ENCODE measurements around the gene ADGRV1. TPM values are rescaled to one million over a fixed set of nuclear protein-coding genes. Genes with fewer than 3 reads are reported as not detected.

The ADGRV1 gene
- total RNA-seq, 5 donors from 2014 or later (not counting 1 experiment from before 2014, with no cell fraction given): 0.68 to 1.6 (median 1.2) TPM; not detected in 1

DNA sequence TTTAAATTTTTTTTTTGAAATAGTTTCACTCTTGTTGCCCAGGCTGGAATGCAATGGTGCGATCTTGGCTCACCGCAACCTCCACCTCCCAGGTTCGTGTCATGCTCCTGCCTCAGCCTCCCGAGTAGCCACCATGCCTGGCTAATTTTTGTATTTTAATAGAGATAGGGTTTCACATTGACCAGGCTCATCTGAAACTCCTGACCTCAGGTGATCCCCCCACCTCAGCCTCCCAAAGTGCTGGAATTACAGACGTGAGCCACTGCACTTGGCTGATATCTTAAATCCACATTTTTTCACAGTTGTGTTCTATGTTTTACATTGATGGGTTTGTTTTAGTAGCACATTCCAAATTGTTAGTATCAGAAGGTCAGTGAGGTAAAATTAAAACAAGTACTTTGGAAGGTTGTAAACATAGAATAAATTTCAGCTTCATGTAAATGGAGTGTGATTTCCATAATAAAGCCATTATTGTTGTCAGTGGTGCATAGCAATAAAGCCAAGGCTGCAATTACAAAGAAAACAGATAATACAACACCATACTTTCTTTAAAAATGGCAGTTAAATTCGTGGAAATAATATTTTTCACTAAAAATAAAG lies 537.3 kb downstream of the ADGRV1 start:
- Mint-ChIP-seq H3K4me1 (no peaks in the 10 kb centered on the region), H3K27ac (no peak overlapping the region), H3K4me3 (no peak overlapping the region), H3K27me3 (peaks cover 4 to 6% of the 10 kb centered on the region in 2 donors), H3K9me3 (no peaks in the 10 kb centered on the region), H3K36me3 (no peaks in the 10 kb centered on the region)
- CTCF ChIA-PET: no interaction called here
- no peak for DNase-seq
- H3K27me3 ChIP-seq (replicated peaks in 1 of 2; ENCODE audit: control insufficient read depth in 2 of 2, extremely low read depth in 1 of 2, insufficient read depth in 2 of 2, low read length in 1 of 2): peaks cover 0 to 4% of the 10 kb centered on the region in 2 experiments
- H3K9me3 ChIP-seq: no peaks in the 10 kb centered on the region
- no CpG with 5 or more reads among the region's 6 CpGs for WGBS (ENCODE audit: insufficient coverage)
- no peaks in the 10 kb centered on the region for H3K36me3 ChIP-seq (ENCODE audit: control insufficient read depth in 2 of 2, extremely low read depth in 1 of 2, insufficient read depth in 1 of 2, low read length in 1 of 2)
- no peak for ATAC-seq (replicated peaks in 1 of 4)
- H3K27ac ChIP-seq (ENCODE audit: low read length): no peak overlapping the region
- H3K4me3 ChIP-seq (ENCODE audit: control insufficient read depth in 1 of 2, extremely low read depth in 1 of 2, low read length in 1 of 2): no peak overlapping the region
- no peaks in the 10 kb centered on the region for H3K4me1 ChIP-seq (ENCODE audit: control insufficient read depth in 1 of 2, extremely low read depth in 1 of 2, insufficient read depth in 2 of 2, low read length in 2 of 2)
- POLR2A ChIA-PET: no interaction called here

DNA sequence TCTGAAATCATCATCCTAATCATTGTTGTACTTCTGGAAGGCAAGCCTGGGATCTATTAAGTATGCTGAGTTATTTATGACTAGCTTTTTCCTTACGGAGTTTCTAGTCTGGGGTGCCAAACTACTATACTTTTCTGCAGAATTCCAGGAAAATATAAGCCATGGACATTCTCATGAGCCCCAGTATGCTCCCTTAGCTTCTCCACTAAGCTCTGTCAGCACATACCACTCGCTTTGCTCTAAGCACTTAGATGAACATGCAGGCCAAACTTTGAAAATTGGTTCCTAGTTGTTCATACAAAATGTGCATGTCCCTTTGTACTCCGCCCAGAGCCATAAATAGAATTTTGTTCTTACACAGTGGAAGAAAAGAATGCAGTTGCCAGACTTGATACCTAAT lies 539.9 kb downstream of the ADGRV1 start:
- Histone ChIP-seq H3K4me3 (ENCODE audit: control insufficient read depth in 1 of 2, extremely low read depth in 1 of 2, low read length in 1 of 2) (no peak overlapping the region), H3K9me3 (no peaks in the 10 kb centered on the region), H3K36me3 (ENCODE audit: control insufficient read depth in 2 of 2, extremely low read depth in 1 of 2, insufficient read depth in 1 of 2, low read length in 1 of 2) (no peaks in the 10 kb centered on the region), H3K27me3 (replicated peaks in 1 of 2; ENCODE audit: control insufficient read depth in 2 of 2, extremely low read depth in 1 of 2, insufficient read depth in 2 of 2, low read length in 1 of 2) (peaks cover 0 to 4% of the 10 kb centered on the region in 2 experiments), H3K27ac (ENCODE audit: low read length) (no peak overlapping the region), H3K4me1 (ENCODE audit: control insufficient read depth in 1 of 2, extremely low read depth in 1 of 2, insufficient read depth in 2 of 2, low read length in 2 of 2) (no peaks in the 10 kb centered on the region)
- DNase-seq (no peak), ATAC-seq (replicated peaks in 1 of 4) (no peak)
- no peak overlapping the region for H3K27ac Mint-ChIP-seq
- ChIA-PET CTCF (no interaction called here), POLR2A (no interaction called here)
- H3K4me1 Mint-ChIP-seq: no peaks in the 10 kb centered on the region
- no CpG with 5 or more reads among the region's 3 CpGs for WGBS (ENCODE audit: insufficient coverage)
- H3K4me3 Mint-ChIP-seq: no peak overlapping the region
- no peaks in the 10 kb centered on the region for H3K9me3 Mint-ChIP-seq
- H3K36me3 Mint-ChIP-seq: no peaks in the 10 kb centered on the region
- peaks cover 4 to 6% of the 10 kb centered on the region in 2 donors for H3K27me3 Mint-ChIP-seq

DNA sequence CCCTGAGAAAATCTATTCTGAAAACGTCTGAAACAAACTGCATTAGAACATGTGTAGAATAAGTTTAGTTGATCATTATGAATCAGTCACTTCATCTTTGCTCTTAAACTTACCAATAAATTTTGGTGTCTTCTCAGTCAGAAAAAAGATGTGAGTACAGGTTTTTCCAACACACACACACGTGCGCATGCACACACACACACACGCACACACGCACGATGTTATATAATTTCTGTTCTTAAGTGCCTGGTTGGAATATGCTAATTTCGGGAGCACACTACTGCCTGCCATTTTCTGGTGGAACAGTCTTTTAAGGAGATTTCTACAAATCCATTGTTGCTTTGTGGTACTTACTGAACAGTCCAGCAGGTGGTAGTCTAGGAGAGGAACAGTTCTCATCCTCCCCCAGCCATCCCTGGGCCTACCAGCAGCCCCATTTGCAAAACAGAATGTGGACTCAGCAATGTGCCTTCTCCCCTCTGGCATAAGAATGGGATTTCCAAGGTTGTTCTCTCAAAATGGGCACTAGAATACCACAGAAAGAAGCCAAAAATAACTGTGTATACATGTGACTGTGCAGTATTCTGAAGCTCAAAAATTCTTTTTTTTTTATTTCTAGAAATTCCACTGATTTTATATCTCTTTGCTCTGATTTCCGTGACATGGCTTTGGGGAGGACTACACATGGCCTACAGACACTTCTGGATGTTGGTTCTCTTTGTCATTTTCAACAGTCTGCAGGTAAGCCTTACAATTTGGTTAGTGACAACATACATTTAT lies 543.2 kb downstream of the ADGRV1 start:
- ChIA-PET CTCF (interaction anchor here (0.5 to 2.2 kb wide), 5 partner anchors 283 to 692 kb away, joined by 3 to 12 read pairs (median 7); partner anchors contain the start of gene CETN3 (in 1 of the 2)), POLR2A (interaction anchor here in 1 of 2 donors (0.6 kb wide), 1 partner anchor 318 kb away, joined by 3 read pairs; no protein-coding TSS in a partner anchor)
- no peak overlapping the region for H3K27ac Mint-ChIP-seq
- DNase-seq: peak in 32 of 35 experiments; percentile 1 to 66 (median 28)
- no CpG with 5 or more reads among the region's 8 CpGs for WGBS (ENCODE audit: insufficient coverage)
- Histone ChIP-seq H3K4me1 (ENCODE audit: control insufficient read depth in 1 of 2, extremely low read depth in 1 of 2, insufficient read depth in 2 of 2, low read length in 2 of 2) (no peaks in the 10 kb centered on the region), H3K9me3 (no peaks in the 10 kb centered on the region), H3K4me3 (ENCODE audit: control insufficient read depth in 1 of 2, extremely low read depth in 1 of 2, low read length in 1 of 2) (no peak overlapping the region), H3K27me3 (replicated peaks in 1 of 2; ENCODE audit: control insufficient read depth in 2 of 2, extremely low read depth in 1 of 2, insufficient read depth in 2 of 2, low read length in 1 of 2) (peaks cover 0 to 4% of the 10 kb centered on the region in 2 experiments), H3K27ac (ENCODE audit: low read length) (no peak overlapping the region), H3K36me3 (ENCODE audit: control insufficient read depth in 2 of 2, extremely low read depth in 1 of 2, insufficient read depth in 1 of 2, low read length in 1 of 2) (no peaks in the 10 kb centered on the region)
- H3K4me3 Mint-ChIP-seq: no peak overlapping the region
- H3K9me3 Mint-ChIP-seq: no peaks in the 10 kb centered on the region
- ATAC-seq (replicated peaks in 1 of 4): peak; percentile 62 to 82 (median 66)
- H3K27me3 Mint-ChIP-seq: peaks cover 6 to 8% of the 10 kb centered on the region in 2 donors
- no peaks in the 10 kb centered on the region for H3K4me1 Mint-ChIP-seq
- H3K36me3 Mint-ChIP-seq: no peaks in the 10 kb centered on the region

DNA sequence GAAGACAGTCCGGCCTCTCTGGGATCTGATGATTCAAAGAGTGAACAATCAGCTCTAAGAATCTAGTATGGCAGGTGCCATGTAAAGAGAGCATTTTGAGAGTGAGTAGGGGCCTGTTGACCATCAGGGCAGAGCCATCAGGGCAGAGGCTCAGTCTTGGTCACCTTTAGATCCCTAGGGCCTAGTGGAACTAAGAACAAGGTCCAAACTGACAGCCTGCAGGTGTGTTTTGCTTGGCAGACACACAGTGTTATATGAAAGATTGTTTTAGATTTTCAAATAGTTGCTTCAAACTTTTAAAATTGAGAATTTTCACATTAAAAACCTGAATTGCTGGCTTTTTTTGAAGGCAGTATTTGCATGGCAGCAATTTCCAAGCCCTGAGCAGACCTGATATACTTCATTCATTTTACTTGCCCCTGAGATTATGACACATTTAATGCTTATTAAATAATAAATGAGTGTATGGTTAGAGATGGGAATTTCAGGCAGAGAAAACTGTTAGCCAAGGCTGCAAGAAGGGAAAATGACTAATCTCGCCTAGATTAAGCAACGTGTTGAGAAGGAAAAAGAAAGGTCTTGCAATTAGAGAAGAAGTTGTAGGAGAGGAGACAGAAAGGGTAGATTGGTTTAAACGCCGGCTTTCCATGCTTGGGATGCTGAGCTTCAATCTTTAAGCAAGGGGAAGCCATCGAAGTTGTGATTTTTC lies 544.9 kb downstream of the ADGRV1 start:
- Histone ChIP-seq H3K4me1 (ENCODE audit: control insufficient read depth in 1 of 2, extremely low read depth in 1 of 2, insufficient read depth in 2 of 2, low read length in 2 of 2) (no peaks in the 10 kb centered on the region), H3K27me3 (replicated peaks in 1 of 2; ENCODE audit: control insufficient read depth in 2 of 2, extremely low read depth in 1 of 2, insufficient read depth in 2 of 2, low read length in 1 of 2) (peaks cover 0 to 4% of the 10 kb centered on the region in 2 experiments), H3K36me3 (ENCODE audit: control insufficient read depth in 2 of 2, extremely low read depth in 1 of 2, insufficient read depth in 1 of 2, low read length in 1 of 2) (no peaks in the 10 kb centered on the region), H3K9me3 (no peaks in the 10 kb centered on the region), H3K27ac (ENCODE audit: low read length) (no peak overlapping the region), H3K4me3 (ENCODE audit: control insufficient read depth in 1 of 2, extremely low read depth in 1 of 2, low read length in 1 of 2) (no peak overlapping the region)
- ChIA-PET CTCF (interaction anchor here (0.7 to 2.2 kb wide), 5 partner anchors 281 to 316 kb away, joined by 3 to 12 read pairs (median 6); no protein-coding TSS in a partner anchor), POLR2A (no interaction called here)
- DNase-seq (no peak), ATAC-seq (replicated peaks in 1 of 4) (no peak)
- Mint-ChIP-seq H3K4me1 (no peaks in the 10 kb centered on the region), H3K4me3 (no peak overlapping the region), H3K36me3 (no peaks in the 10 kb centered on the region), H3K27ac (no peak overlapping the region), H3K9me3 (no peaks in the 10 kb centered on the region), H3K27me3 (peaks cover 6 to 11% of the 10 kb centered on the region in 2 donors)
- WGBS (ENCODE audit: insufficient coverage): 89% methylated on average over 6 of the region's 6 CpGs

DNA sequence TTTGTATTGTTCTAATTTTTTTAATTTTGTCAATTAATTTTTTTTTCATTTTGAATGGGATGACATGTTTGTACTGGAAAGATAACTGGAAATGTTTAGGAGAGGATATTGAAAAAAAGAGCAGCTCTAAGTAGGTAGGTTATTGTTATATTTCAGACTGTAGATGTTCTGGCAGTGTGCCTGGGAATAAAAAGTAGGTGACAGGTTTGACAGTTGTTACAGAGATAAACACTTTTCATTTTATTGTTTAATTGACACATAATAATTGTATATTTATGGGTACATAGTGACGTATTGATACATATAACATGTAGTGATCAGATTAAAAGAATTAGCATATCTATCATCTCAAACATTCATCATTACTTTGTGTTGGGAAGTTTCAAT lies 545.5 kb downstream of the ADGRV1 start:
- no peak for ATAC-seq (replicated peaks in 1 of 4)

DNA sequence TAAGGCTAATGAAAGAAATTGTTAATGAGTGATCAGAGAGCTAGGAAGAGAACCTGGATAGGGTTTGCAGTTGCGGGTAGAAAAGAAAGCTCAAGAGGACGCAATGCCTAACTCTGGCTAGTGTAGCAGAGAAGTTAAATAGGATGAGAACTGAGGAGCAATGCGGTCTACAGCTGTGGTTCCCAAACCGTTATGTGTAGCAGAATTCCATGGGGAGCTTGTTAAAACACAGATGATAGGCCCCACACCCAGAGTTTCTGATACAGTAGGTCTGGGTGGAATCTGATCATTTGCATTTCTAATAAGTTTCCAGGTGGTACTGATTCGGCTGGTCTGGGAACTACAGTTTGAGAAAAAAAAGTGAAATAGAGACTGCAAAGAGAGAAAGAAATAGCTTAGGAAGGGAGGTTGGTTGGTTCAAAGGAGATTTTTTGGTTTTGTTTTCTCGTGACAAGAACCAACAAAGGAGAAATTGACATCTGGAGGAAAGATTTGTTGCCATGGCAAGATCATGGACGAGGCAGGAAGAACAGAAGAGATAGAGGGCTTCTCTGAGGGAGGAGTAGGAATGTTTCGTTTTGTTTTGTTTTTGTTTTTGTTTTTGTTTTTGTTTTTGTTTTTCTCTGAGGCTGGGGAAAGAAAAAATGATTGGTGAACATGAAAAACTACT lies 548.4 kb downstream of the ADGRV1 start:
- Mint-ChIP-seq H3K27ac (no peak overlapping the region), H3K9me3 (no peaks in the 10 kb centered on the region), H3K36me3 (no peaks in the 10 kb centered on the region), H3K27me3 (peaks cover 3 to 13% of the 10 kb centered on the region in 2 donors), H3K4me1 (no peaks in the 10 kb centered on the region), H3K4me3 (no peak overlapping the region)
- Histone ChIP-seq H3K27ac (ENCODE audit: low read length) (no peak overlapping the region), H3K4me1 (ENCODE audit: control insufficient read depth in 1 of 2, extremely low read depth in 1 of 2, insufficient read depth in 2 of 2, low read length in 2 of 2) (no peaks in the 10 kb centered on the region), H3K27me3 (replicated peaks in 1 of 2; ENCODE audit: control insufficient read depth in 2 of 2, extremely low read depth in 1 of 2, insufficient read depth in 2 of 2, low read length in 1 of 2) (peaks cover 0 to 3% of the 10 kb centered on the region in 2 experiments), H3K9me3 (no peaks in the 10 kb centered on the region), H3K4me3 (ENCODE audit: control insufficient read depth in 1 of 2, extremely low read depth in 1 of 2, low read length in 1 of 2) (no peak overlapping the region), H3K36me3 (ENCODE audit: control insufficient read depth in 2 of 2, extremely low read depth in 1 of 2, insufficient read depth in 1 of 2, low read length in 1 of 2) (no peaks in the 10 kb centered on the region)
- ATAC-seq (replicated peaks in 1 of 4): no peak
- POLR2A ChIA-PET: no interaction called here
- CTCF ChIA-PET: interaction anchor here (0.8 to 1.5 kb wide), 3 partner anchors 97 to 312 kb away, joined by 3 to 7 read pairs (median 3); no protein-coding TSS in a partner anchor
- DNase-seq: no peak
- 81% methylated on average over 8 of the region's 8 CpGs for WGBS (ENCODE audit: insufficient coverage)

More for the DNA sequence above, 545.5 kb downstream of the ADGRV1 start:
- Histone ChIP-seq H3K27me3 (replicated peaks in 1 of 2; ENCODE audit: control insufficient read depth in 2 of 2, extremely low read depth in 1 of 2, insufficient read depth in 2 of 2, low read length in 1 of 2) (peaks cover 0 to 4% of the 10 kb centered on the region in 2 experiments), H3K4me3 (ENCODE audit: control insufficient read depth in 1 of 2, extremely low read depth in 1 of 2, low read length in 1 of 2) (no peak overlapping the region), H3K9me3 (no peaks in the 10 kb centered on the region), H3K27ac (ENCODE audit: low read length) (no peak overlapping the region), H3K36me3 (ENCODE audit: control insufficient read depth in 2 of 2, extremely low read depth in 1 of 2, insufficient read depth in 1 of 2, low read length in 1 of 2) (no peaks in the 10 kb centered on the region), H3K4me1 (ENCODE audit: control insufficient read depth in 1 of 2, extremely low read depth in 1 of 2, insufficient read depth in 2 of 2, low read length in 2 of 2) (no peaks in the 10 kb centered on the region)
- H3K27ac Mint-ChIP-seq: no peak overlapping the region
- H3K4me1 Mint-ChIP-seq: no peaks in the 10 kb centered on the region
- no peak for DNase-seq
- H3K36me3 Mint-ChIP-seq: no peaks in the 10 kb centered on the region
- ChIA-PET POLR2A (no interaction called here), CTCF (interaction anchor here in 1 of 2 donors (1.4 kb wide), 1 partner anchor 316 kb away, joined by 5 read pairs; no protein-coding TSS in a partner anchor)
- no peaks in the 10 kb centered on the region for H3K9me3 Mint-ChIP-seq
- H3K4me3 Mint-ChIP-seq: no peak overlapping the region
- peaks cover 6 to 11% of the 10 kb centered on the region in 2 donors for H3K27me3 Mint-ChIP-seq
- WGBS (ENCODE audit: insufficient coverage): no CpG with 5 or more reads among the region's 1 CpG
